SK-N-DZ (cell line): ENCODE data around the gene DNAJC13.
"Not testable (repeated sequence)": the region's sequence is repeated elsewhere in the genome, so short reads cannot be mapped to it uniquely, and the experiment has no call there.

Experiments
- DNase-seq: peaks from one replicate; pipeline ENCODE4 v3.0.0-alpha.2; 2015; ENCODE audit warnings: low spot score

The DNAJC13 gene

DNA sequence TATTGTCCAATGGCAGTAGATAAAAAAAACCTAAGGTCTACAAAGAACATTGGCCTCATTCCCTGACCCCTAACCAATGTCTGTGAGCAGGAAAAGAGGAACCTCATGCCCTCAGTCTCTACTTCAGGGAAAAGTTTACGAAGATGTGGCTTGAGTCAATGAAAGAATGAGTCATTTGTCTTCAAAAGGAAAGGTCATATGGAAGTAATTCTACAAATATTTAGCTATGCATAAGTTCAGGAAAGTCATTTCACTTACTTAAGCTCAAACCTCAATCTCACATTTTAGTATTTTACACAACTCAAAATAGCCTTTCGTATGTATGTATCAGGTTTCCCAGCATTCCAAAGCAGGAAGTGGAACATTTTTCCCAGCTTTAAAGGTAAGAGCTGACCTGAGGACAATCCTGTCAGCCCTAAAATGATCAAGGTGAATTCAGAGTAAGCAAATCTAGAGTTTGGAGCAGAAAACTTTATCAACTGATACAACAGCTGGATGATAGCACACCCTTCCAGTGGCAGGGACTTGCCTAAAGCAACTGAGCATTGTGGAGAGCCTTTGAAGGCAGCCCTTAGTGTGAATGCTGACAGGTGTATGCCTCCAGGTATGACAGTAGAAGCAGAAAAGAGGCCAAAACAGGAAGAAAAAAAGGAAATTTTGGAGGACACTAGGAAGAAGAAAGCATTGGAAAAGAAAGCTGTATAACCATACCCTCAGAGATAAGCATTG lies 125.9 kb downstream of the DNAJC13 start:
- DNase-seq = no peak

DNA sequence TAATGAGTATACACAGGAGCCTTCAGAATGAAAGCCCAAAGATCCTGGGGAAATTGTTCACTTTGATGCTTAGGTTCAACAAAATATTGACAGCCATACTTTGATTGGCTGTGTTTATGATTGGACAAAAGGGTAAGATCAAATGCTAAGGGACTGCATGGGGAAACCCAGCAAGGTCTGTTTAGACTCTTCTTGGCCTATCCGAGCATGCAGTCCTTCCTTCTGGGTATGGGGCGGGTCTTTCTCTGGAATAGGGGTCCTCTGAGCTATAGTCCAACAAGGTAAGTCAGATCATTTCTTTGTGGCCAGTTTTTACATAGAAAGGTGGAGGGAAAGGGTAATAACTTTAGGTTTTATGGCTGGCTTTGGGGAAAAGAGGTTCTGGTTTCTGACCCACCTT lies 126.8 kb downstream of the DNAJC13 start:
- no peak for DNase-seq

DNA sequence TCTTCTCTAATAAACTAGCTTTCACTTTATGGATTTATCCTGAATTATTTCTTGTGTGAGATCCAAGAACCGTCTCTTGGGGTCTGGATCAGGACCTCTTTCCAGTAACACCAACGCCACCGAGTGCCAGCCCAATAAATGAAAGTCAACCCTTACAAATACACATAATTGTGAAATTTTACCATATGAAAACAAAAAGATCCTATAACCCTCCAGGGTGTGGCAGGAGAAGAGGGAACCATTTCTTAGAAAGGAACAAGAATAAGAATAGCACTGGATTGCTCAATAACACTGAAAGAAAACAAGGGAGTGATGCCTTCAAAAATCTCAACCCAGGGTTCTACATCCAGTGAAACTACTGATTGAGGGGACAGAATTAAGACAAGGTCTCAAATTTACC lies 128.2 kb downstream of the DNAJC13 start:
- DNase-seq = no peak

DNA sequence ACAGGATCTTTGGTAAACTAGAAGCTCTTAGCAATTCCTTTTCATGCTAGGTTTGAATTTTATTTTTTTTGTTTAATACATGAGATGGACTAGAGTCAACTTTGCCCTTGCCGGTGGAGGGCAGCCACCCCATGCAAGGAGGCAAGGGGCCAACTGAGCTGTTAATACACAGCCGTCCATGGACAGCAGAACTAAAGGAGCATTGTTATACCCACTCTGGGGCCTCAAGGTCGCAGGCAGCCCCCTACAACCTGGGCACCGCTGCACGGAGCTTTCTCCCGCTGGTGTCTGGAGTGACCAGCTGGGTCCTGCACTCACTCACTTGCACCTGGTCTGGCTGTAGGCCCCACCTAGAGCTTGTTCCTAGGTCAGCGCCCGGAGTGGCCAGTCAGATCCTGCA lies 131.9 kb downstream of the DNAJC13 start:
- no peak for DNase-seq

DNA sequence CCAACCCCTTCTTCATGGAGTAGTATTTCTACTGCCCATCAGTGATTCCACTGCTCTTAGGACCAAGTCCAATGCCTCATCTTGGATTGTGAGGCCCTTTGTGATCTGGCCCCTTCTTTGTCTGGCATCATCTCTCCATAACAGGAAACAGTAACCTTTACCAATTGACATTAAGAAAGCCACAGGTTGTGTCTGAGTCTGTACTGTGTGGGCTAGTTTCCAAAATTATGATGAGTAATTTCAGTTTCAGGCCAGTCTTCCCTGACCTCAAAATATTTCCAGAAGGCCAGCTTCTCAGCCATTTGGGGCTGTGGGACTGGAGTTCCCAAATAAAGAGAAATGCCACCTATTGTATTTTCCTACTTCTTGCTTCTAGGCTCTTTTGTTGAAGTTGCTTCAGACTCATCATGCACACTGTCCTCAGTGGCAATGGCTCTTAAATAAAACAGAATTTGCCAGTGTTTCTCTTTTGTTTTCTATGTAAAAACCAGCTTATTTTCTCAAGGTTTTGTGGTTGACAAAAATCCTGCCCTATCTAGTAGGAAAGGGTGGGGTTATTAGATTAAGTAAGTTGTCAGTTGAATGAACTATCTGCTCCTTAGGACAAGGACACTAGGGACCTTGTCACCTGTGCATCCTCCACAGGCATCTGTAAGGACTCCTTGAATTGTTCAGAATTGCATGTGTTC lies 132.7 kb downstream of the DNAJC13 start:
- DNase-seq = no peak

DNA sequence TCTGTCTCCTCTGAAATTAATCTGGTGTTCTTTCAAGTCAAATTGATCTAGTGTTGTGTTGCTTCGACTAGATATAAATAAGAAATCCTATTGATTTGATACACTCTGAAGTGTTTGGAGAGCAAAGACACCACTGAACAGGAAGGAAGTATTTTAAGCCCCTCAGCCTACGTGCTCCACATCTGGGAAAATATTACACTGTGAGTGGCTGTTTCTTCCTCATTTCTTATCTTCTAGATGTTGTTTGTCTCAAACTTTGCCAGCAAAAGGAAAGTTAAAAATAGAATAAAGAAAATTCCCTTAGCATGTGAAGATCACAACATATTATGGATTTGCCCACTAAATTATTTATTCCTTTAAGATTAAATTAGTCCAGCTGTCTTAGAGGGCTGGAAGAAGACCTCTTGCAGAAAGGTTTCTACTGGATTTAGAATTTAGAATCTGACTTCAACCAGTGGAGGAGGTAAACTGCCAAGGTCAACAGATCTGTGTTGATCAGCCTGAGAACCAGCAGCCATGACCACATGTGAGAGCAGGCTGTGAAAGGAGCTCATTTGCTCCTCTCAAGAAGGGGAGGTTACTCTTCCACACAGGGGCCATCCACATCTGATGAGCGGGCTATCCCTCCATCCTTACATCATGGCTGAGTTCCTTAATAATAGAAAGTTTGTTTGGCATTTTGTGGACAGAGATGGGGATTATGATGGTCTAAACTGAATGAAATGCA lies 133.4 kb downstream of the DNAJC13 start:
- no peak for DNase-seq

DNA sequence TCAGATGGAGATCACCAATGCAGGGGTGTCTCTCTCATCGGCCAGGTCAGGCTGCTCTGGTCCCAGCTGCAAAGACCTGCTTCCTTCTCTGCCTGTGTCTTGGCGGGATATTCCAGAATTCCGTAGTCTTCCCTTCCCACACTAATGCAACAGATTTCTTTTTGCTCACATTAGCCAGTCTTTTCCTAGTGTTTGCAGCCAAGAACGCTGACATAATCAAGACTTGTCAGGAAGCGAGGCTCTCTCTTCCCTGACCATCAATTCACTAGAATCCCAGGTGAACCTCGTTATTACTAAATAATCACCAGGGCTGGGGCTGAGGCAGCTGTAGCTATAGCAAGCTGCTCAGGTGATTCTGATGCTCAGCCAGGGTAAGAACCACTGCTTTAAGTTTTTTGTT lies 136.5 kb downstream of the DNAJC13 start:
- DNase-seq = no peak

DNA sequence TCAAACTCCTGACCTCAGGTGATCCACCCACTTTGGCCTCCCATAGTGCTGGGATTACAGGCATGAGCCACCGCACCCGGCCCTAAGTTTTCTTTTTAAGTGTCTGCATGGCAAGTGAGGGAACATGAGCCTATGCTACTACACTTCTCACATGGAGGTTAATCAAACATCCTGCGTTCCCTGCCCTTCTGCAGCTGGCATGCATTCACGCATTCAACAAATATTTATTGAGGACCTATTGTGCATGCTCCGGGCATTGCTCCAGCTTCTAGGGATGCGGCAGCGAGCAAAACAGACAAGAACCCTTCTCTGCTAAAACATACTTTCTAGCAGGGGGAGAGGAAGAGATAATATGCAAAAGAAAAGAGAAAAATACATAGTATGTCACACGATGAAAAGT lies 137.1 kb downstream of the DNAJC13 start:
- DNase-seq = no peak

DNA sequence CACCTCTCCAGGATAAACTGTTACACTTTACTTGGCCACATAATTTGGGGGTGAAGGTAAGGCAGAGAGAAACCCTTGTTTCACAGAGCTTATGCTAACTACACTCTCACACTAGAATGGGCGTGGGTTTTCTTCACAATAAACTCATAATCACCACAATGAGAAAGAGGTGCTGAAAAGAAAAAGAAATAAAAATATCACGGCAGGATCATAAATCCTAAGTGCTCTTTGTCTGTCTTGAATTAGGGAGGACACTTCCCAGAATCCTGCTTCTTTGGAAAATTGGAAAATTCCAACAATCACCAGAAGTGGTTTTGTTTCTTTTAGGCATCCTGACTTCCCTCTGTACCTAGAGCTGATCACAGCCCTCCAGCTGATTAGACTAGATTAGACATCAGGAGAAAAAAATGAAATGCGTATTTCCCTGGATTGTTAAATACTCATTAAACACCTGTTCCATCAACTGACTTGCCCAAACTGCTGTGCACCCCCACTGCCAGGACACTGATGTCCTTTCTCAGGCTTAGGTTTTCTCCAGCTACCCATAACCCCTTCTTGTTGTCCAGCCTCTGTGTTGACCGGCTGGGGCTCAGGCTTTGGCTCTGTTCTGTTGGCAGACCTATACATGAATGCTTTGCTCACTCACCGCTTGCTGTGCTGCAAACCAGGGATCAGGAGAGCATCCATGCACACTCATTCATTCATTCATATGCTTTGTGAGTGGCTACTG lies 138.2 kb downstream of the DNAJC13 start:
- DNase-seq = no peak

DNA sequence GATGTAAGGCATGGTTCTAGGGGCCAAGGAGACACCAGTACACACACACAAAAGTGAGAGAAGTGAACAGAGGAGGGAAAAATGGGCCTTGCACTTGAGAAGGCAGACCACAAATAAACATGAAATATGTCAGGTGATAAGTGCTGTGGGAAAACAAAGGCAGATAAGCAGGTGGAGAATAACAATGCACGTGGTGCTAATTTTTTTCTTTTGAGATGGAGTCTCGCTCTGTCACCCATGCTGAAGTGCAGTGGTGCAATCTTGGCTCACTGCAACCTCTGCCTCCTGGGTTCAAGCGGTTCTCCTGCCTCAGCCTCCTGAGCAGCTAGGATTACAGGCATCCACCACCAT lies 138.7 kb downstream of the DNAJC13 start:
- not testable (repeated sequence) for DNase-seq

DNA sequence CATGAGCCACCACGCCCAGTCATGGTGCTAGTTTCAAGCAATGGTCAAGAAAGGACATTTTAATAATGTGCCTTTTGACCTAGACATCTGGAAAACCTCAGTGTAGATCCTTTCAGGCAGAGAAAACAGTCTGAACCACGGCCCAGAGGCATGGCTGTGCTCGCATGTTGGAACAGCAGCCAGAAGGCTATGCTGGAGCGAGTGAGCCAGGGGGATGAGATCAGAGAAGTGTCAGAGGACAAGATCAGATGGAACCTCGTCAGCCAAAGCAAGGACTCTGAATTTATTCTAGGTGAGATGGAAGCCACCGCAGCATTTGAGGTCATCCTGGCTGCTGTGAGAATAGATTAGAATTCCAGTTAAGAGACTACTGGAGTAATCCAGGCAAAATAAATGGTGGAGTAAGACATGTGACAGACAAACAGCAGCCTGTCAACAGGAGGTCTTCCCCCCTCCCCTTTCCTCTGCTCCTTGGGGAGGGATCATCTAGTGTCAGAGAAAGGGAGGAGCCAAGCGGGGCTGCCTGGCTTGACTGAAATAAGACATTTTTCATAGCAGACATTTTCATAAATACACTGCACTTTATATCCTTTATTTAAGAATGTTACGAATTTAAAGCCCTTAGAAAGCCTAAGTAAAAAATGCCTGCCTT lies 139.3 kb downstream of the DNAJC13 start:
- DNase-seq = no peak

DNA sequence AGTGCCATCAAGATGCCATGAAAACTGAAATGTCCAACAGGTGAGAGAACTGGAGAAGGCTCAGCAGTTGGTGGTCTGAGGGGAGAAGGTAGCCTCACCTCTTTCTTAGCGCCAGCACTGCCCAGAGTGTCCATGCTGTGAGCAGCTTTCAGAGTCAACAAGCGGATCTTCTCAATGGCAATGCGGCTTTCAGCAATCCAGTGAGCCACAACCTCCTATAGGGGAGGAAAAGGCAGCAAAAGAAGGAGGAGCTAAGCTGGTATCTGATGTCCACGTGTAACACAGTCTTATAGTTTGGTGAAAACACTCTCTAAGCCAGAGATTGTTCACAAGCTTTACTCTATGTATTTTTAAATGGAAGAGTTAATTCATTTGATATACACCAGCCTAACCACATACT lies 143.7 kb downstream of the DNAJC13 start:
- no peak for DNase-seq

DNA sequence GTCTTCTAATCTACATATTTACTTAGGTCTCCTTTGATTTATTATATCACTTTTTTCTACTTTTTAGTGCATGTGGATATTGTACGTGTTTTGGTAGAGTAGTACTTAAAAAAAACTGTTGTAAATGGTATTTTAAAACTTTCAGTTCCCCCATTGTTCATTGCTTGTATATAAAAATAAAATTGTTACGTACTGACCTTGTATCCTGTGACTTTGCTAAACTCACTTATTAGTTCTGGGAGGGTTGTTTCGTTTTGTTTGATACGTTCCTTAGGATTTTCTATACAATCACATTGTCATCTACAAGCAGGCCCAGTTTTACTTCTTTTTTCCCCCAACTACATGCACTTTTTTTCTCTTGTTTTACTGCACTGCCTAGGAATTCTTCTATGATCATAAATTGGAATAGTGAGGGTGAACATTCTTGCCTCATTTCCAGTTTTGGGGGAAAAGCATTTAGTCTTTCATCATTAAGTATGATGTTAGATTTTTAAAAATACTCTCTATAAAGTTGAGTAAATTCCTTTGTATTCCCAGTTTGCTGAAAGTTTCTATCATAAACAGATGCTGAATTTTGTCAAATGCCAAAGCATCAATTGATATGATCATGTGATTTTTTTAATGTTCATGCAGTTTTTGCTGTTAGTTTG lies 146.2 kb downstream of the DNAJC13 start:
- DNase-seq = no peak

DNA sequence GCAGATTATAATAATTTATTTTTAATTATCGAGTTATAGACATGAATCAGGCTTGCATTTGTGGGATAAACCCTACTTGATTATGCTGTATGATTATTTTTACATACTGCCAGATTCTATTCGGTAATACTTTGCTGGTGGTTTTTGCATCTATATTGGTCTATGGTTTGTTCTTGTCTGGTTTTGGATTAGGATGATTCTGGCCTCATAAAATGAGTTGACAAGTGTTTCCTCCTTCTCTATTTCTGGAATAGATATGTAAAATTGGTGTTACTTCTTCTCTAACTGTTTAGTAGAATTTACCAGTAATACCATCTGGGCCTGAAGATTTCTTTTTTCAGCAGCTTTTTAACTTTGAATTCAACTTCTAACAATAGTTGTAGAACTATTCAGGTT lies 146.8 kb downstream of the DNAJC13 start:
- no peak for DNase-seq

DNA sequence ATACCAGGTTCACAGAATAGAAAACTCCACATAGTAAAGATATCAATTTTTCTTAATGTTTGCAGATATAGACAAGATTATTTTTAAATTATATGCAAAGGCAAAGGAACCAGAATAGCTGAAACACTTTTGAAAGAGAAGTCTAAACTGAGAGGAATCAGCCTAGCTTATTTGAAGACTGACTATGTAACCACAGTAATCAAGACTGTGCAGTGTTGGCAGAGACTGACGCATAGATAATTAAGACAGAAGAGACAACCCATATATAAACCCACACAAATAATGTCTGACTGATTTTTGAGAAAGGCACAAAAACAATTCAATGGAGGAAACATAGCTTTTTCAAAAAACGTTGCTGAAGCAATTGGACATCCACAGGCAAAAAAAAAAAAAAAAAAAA lies 151.1 kb downstream of the DNAJC13 start:
- DNase-seq = no peak

DNA sequence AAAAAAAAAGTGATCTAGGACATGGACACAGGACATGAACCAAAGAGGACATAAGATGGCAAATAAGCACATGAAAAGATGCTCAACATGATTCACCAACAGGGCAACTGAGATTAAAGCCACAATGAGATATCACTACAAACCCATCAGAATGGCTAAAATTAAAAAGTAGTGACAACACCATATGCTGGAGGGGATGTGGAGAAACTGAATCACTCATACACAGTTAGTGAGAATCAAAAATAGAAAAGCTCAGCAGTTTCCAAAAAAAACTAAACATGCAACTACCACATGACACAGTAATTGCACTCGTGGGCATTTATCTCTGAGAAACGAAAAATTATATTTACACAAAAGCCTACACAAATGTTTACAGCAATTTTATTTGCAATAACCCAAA lies 151.9 kb downstream of the DNAJC13 start:
- DNase-seq = no peak

DNA sequence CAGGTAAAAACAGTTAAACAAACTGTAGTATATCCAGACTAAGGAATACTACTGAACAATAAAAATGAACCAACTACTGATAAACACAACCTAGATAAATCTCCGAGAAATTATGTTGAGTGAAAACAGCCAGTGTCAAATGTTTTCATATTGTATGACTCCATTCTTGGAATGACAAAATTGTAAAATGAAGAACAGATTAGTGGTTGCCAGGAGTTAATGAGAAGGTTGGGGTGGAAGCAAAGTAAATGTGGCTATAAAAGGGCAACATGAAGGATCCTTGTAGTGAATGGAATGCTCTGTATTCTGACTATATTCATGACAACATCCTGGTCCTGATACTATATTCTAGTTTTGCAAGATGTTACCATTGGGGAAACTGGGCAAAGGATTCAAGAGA lies 152.3 kb downstream of the DNAJC13 start:
- DNase-seq = no peak

DNA sequence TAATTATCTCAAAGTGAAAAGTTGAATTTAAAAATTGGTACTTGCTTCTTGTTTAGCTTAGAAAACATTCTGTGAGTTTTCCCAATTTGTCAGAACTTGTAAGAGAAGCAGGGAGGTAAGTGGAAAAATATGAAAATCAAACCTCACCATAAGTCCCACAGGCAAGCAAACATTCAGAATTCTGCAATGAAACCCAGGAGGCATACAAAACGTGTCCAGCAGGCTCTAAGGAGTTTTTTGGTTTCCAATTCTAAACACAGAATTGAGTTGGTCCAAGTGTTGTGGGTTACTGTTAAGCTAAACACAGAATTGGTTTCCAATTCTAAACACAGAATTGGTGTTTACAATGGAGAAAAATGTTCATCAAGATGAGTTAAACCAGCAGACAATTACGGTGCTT lies 152.7 kb downstream of the DNAJC13 start:
- DNase-seq = no peak

DNA sequence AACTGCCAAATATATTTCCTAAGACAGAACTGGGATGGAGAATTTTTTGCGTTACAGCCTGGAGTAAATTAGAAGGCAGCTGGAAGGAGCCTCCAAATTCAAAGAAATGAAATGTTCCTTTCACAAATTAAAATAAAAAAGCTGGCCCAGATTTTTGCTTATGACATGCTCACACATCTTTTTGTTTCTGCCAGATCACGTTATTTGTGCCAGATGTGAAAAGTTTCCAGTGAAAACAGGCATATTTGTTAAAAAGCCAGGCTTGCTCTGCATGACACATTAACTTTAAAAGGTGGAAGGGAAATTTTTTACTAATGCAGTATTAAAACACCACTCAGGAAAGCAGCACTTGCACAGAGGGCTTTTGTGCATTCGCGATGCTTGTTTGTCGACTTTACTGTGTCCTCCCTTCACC lies 156.5 kb downstream of the DNAJC13 start:
- DNase-seq = no peak

DNA sequence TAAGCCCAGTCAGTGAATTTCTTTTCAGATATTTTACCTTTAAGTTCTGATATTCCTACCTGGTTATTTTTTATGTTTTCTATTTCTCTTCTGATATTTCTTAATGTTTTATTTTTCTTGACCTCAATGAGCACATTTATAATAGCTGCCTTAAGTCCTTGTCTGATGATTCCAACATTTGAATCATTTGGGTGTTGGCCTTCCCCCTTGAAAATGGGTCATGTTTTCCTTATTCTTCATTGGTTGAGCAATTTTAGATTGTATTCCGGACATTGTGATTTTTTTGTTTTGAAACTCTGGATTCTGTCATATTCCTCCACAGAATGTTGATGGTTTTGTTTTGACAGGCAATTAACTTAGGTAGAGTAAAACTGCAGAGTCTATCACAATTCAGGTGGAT lies 170.1 kb downstream of the DNAJC13 start:
- no peak for DNase-seq
